PFSK-1 (cell line): ENCODE results near the gene CLEC16A.

Experiments used
- POLR2AphosphoS5 ChIP-seq: IDR thresholded peaks from 2 replicates; pipeline ENCODE4 v1.6.1; 2012; ENCODE audit warnings: low read depth, mild to moderate bottlenecking, control low read depth, low read length, moderate library complexity
- SIN3A ChIP-seq: IDR thresholded peaks from 2 replicates; pipeline ENCODE4 v1.6.1; 2012; ENCODE audit warnings: mild to moderate bottlenecking, low read length, moderate library complexity, borderline replicate concordance; ENCODE audit not compliant: insufficient read depth
- TAF1 ChIP-seq: IDR thresholded peaks from 2 replicates; pipeline ENCODE4 v1.6.1; 2012; ENCODE audit warnings: low read length, control low read depth, borderline replicate concordance; ENCODE audit not compliant: insufficient read depth
- TF ChIP-seq, protein P1 (sequence below), 2 experiments: IDR thresholded peaks; 2 replicates each; pipeline versions ENCODE4 v1.6.1 to v1.8.0; 2011 to 2012; ENCODE audit warnings: low read depth in 2 of 2, low read length in 2 of 2, control low read depth in 1 of 2, inconsistent platforms in 1 of 2, mild to moderate bottlenecking in 1 of 2, moderate library complexity in 1 of 2; ENCODE audit not compliant: insufficient read depth in 1 of 2

DNA sequence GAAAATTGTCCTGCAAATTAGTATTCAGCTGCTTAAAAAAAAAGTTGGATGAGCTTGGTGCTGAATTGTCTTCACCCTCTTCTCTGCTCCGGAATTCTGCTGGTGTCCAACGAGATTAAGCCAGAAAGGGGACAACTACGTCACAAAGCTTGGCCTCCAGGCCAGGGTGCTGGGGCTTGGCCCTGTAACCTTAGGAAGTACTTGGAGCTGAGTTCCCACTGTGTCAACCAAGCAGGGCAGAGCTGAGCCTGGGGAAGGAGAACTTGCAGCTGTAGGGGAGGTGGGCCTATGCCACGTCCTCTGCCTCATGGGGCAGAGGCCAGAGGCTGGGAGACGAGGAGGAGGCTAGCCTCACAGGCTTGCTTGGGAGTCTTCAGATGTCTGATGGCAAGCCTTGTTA, 71.2 kb downstream of the CLEC16A start:
- TF ChIP-seq, protein P1, sequence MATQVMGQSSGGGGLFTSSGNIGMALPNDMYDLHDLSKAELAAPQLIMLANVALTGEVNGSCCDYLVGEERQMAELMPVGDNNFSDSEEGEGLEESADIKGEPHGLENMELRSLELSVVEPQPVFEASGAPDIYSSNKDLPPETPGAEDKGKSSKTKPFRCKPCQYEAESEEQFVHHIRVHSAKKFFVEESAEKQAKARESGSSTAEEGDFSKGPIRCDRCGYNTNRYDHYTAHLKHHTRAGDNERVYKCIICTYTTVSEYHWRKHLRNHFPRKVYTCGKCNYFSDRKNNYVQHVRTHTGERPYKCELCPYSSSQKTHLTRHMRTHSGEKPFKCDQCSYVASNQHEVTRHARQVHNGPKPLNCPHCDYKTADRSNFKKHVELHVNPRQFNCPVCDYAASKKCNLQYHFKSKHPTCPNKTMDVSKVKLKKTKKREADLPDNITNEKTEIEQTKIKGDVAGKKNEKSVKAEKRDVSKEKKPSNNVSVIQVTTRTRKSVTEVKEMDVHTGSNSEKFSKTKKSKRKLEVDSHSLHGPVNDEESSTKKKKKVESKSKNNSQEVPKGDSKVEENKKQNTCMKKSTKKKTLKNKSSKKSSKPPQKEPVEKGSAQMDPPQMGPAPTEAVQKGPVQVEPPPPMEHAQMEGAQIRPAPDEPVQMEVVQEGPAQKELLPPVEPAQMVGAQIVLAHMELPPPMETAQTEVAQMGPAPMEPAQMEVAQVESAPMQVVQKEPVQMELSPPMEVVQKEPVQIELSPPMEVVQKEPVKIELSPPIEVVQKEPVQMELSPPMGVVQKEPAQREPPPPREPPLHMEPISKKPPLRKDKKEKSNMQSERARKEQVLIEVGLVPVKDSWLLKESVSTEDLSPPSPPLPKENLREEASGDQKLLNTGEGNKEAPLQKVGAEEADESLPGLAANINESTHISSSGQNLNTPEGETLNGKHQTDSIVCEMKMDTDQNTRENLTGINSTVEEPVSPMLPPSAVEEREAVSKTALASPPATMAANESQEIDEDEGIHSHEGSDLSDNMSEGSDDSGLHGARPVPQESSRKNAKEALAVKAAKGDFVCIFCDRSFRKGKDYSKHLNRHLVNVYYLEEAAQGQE (IDR thresholded peaks at IDR 0.05; ENCODE audit: insufficient read depth in 1 of 2, low read depth in 2 of 2, low read length in 2 of 2), result no peak
- no peak for TF ChIP-seq TAF1
- TF ChIP-seq POLR2AphosphoS5, result no peak
- no peak for TF ChIP-seq SIN3A
